C4-2B (cell line): ENCODE data around the gene CTH.

ENCODE experiments used
- H3K27ac ChIP-seq: fragments of 450-650 bp; 2 replicates; pipeline ENCODE4 v1.5.1; 2017
- ZFX ChIP-seq: fragments of 450-650 bp; IDR thresholded peaks from 2 replicates; pipeline ENCODE4 v1.6.1; 2017
- TF ChIP-seq, protein P1 (sequence below): fragments of 450-650 bp; conservative IDR thresholded peaks from 2 replicates; pipeline ENCODE4 v1.5.1; 2017; ENCODE audit warnings: mild to moderate bottlenecking

Gene CTH

DNA sequence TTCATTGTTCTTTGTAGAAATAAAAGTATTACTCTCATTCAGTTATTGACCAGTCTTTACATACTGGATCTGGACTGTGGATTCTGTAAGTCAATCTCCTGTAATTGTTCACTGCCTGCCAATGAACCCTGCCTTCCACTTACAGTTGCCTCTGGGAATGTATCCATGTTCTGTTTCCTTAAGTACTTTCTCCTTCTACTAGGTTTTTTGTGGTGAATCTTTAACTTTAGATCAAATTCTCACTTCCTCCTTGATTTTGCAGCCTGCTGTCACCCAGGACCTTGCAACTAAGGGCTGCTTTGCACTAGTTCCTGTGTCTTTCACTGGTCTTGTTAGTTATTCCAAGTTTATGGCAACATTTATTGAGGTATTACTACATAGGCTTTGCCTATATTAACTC is 28.4 kb upstream of the CTH start:
- H3K27ac ChIP-seq, result no peak overlapping the region
- TF ChIP-seq, protein P1, sequence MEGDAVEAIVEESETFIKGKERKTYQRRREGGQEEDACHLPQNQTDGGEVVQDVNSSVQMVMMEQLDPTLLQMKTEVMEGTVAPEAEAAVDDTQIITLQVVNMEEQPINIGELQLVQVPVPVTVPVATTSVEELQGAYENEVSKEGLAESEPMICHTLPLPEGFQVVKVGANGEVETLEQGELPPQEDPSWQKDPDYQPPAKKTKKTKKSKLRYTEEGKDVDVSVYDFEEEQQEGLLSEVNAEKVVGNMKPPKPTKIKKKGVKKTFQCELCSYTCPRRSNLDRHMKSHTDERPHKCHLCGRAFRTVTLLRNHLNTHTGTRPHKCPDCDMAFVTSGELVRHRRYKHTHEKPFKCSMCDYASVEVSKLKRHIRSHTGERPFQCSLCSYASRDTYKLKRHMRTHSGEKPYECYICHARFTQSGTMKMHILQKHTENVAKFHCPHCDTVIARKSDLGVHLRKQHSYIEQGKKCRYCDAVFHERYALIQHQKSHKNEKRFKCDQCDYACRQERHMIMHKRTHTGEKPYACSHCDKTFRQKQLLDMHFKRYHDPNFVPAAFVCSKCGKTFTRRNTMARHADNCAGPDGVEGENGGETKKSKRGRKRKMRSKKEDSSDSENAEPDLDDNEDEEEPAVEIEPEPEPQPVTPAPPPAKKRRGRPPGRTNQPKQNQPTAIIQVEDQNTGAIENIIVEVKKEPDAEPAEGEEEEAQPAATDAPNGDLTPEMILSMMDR, result no peak
- no peak for TF ChIP-seq ZFX

DNA sequence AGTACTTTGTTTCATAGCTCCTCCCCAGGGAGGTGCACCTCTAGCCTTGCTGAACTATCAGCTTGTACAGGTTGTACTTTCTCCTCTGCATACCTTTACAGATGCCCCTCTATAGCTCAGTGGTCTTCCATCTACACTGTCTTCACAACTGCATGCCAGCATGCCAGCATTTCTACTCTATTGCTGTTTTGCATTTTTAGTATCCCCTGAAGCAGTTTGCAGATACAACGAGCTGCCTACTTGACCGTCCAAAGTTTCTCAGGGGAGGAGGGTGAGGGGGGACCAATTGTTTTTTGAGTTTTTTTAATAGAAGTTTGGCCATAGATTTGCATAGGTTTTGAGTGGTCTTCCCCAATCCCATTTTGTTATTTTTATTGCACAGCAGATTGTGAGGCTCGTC is 27.6 kb upstream of the CTH start:
- no peak overlapping the region for H3K27ac ChIP-seq
- TF ChIP-seq, protein P1, result no peak
- TF ChIP-seq ZFX, result no peak

DNA sequence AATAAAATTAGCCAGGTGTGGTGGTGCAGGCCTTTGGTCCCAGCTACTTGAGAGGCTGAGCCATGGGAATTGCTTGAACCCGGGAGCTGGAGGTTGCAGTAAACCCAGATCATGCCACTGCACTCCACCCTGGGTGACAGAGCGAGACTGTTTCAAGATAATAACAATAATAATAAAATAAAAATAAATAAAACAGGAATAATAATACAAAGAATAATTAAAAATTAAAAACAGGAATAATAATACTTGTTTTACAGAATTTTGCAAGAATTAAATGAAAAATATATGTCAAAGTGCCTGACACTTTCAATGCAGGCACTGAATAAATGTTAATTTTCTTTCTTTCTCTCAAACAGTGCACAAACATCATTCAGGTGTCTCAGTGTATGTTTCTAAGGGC is 26.5 kb upstream of the CTH start:
- no peak for TF ChIP-seq ZFX
- TF ChIP-seq, protein P1, result no peak
- no peak overlapping the region for H3K27ac ChIP-seq

DNA sequence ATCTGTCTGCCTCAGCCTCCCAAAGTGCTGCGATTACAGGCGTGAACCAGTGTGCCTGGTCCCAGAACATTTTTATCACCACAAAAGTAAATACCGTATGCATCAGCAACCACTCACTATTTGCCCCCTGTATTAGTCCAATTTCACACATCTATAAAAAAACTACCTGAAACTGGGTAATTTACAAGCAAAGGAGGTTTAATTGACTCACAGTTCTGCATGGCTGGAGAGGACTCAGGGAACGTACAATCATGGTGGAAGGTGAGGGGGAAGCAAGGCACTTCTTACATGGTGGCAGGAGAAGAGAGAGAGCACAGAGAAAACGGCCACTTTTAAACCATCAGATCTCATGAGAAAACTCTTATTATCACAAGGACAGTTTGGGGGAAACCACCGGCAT is 25.6 kb upstream of the CTH start:
- TF ChIP-seq, protein P1, result no peak
- TF ChIP-seq ZFX, result no peak
- no peak overlapping the region for H3K27ac ChIP-seq

DNA sequence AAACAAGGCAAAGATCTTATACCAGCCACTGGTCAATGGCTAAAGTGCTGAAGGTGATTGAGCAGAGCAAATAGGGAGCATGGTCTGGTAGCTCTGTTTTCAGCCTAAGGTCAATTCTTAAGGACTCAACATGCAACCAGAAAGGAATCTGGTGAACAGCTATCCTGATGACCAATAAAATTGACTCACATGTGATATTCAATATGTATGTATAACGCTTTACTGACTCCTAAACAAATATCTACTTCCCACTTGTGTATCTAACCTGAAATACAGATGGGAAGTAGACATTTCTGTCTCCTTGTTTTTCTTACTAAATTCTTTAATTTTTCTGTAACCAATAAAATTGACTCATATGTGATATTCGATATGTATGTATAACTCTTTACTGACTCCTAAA is 24.9 kb upstream of the CTH start:
- no peak overlapping the region for H3K27ac ChIP-seq
- TF ChIP-seq ZFX, result no peak
- TF ChIP-seq, protein P1, result no peak

DNA sequence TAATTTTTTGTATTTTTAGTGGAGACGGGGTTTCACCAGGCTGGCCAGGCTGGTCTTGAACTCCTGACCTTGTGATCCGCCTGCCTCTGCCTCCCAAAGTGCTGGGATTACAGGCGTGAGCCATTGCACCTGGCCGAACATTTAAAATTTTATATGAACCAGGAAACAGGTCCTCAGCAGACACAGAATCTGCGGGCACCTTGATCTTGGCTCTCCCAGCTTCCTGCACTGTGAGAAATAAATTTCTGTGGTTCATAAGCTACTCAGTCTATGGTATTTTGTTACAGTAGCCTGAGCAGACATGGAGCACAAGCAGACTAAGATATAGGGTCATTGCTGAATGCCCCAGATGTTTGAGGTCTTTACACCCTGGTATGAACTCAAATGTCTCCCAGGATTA is 23.6 kb upstream of the CTH start:
- H3K27ac ChIP-seq, result no peak overlapping the region
- no peak for TF ChIP-seq ZFX
- TF ChIP-seq, protein P1, result no peak

DNA sequence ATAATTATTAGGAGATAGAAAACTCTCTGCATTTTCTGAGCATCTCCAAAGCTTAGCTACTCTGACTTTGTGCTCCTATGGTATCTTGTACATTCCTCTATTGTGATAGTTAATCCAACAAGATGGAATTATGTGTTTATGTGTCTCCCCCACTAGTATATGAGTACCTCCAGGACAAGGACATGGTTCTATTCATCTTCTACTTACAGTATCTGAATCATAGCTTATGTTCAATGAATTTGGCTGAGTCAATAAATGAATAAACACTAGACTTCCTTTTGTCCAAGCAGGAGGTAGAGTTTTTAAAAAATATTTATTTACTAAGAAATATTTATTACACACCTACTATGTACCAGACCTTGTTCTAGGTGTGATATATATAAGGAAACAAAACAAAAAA is 18.4 kb upstream of the CTH start:
- TF ChIP-seq ZFX, result no peak
- TF ChIP-seq, protein P1, result no peak
- H3K27ac ChIP-seq, result no peak overlapping the region
